Astrocyte of the cerebellum (primary cell): ENCODE data around the gene SMPDL3A.

Experiments
- DNase-seq: peaks from one replicate; pipeline ENCODE4 v3.0.0-alpha.2; 2011; ENCODE audit warnings: low read depth
- H3K4me3 ChIP-seq: 2 replicates; pipeline ENCODE4 v1.5.1; 2011; ENCODE audit warnings: mild to moderate bottlenecking, low read depth, low read length, moderate library complexity
- CTCF ChIP-seq: IDR thresholded peaks from 2 replicates; pipeline ENCODE4 v1.5.1; 2012; ENCODE audit warnings: low read length, low read depth, moderate library complexity, mild to moderate bottlenecking; ENCODE audit errors: missing control alignments
- in situ Hi-C: cut with HindIII; loops from 2 replicates; pipeline ENCODE4 v1.10.0; 2017; ENCODE audit warnings: low sequenced_read_pairs

Gene SMPDL3A

DNA sequence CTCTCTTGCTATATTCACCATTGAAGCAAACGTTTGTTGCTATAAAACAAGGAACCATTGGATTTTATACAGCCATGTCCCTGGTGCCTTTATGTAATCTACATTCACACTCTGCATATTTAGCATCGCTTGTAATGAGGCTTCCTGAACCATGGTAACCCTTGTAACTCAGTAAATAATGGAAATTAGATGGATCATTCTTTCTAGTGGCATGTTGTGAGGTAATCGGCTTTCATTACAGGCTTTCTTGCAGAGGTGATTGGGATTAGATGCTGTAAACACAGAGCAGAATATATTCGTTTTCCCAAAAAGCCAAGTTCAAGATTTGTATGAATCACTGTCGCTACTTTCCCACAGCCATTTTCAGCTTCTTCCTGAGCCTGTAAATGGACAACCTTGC is 36.1 kb downstream of the SMPDL3A start:
- H3K4me3 ChIP-seq, result no peak overlapping the region
- in situ Hi-C loops, result no loop called here
- DNase-seq, result no peak
- TF ChIP-seq CTCF, result no peak

GRCh38 chr6:122829456-122829855 is 40.4 kb downstream of the SMPDL3A start:
- no peak overlapping the region for H3K4me3 ChIP-seq
- in situ Hi-C loops, result no loop called here
- TF ChIP-seq CTCF, result no peak
- DNase-seq, result no peak

- in situ Hi-C loops, result loop anchor here (10.0 kb wide), 1 partner anchor 337 kb away; no protein-coding TSS in a partner anchor
- DNase-seq, result no peak
- no peak overlapping the region for H3K4me3 ChIP-seq
- no peak for TF ChIP-seq CTCF
These were observed 42.5 kb downstream of the SMPDL3A start for GRCh38 chr6:122831511-122831910.

DNA sequence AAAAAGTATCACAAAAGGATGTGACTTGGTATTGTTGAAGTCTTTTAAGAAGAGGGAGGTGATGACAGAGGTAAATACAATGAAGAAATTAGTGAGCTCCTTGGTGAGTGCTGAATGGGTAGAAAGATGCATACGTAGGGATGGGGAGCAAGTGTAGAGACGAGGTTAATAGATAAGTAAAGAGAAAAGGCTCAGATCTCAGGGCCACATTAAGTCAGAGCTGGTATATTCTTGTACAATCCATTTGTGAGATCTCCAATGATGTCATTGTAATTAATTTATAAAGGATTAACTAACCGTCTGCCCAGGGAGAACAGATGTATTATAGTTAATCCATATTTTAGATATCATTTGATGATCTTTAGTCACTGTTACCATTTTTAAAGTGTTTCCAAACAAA is 43.4 kb downstream of the SMPDL3A start:
- no peak for DNase-seq
- no peak for TF ChIP-seq CTCF
- in situ Hi-C loops, result loop anchor here (10.0 kb wide), 1 partner anchor 338 kb away; no protein-coding TSS in a partner anchor
- H3K4me3 ChIP-seq, result no peak overlapping the region

GRCh38 chr6:122833021-122833491 is 44.0 kb downstream of the SMPDL3A start:
- in situ Hi-C loops, result loop anchor here (10.0 kb wide), 1 partner anchor 338 kb away; no protein-coding TSS in a partner anchor
- H3K4me3 ChIP-seq, result no peak overlapping the region
- DNase-seq, result no peak
- TF ChIP-seq CTCF, result no peak

DNA sequence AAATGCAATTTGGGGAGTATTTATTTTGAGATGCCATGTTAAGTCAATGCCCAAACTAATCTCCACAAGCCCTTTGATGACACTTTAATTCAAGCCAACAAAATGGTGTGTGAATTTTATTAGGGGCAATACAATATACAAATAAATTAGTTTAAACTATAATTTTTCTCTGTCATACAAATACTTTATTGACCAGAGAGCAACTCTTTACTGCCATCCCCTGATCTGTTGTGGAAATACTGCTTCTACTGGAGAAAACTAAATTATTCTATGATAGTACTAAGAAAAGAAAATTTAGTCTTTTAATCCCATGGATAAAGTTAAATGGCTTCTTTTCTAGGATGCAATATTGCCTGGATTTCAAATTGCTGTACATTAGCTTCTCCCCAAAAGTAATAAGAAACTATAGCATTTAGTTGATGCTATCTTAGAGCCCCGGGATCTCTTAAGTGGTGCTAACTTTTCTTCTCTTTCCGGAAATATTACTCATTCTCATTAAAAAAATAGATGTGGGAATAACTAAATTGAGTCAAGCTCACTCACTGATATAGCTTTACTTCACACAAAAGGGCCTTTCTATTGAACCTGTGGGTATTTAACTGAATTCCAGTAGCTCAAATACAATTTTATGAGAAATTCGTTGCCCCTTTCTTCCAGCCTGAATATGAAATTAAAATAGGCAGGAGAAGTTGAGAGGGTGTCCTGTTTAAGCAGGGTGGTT is 49.2 kb downstream of the SMPDL3A start:
- no peak for DNase-seq
- TF ChIP-seq CTCF, result peak; percentile 55
- H3K4me3 ChIP-seq, result no peak overlapping the region
- in situ Hi-C loops, result loop anchor here (10.0 kb wide), 1 partner anchor 343 kb away; no protein-coding TSS in a partner anchor
